Activated CD4-positive, alpha-beta memory T cell treated with anti-CD3 and anti-CD28 coated beads, Interleukin-2, amount 10 ng/mL, durations not matched to agents 7 days and 5 days (primary cell): ENCODE results near the gene DDIT4. TPM values are rescaled to one million over a fixed set of nuclear protein-coding genes. Genes with fewer than 3 reads are reported as not detected.
"Not testable (repeated sequence)": the region's sequence is repeated elsewhere in the genome, so short reads cannot be mapped to it uniquely, and the experiment has no call there.

Source experiments
- CTCF ChIA-PET: fragments of 350-600 bp; sonication (Branson Sonifier 250); formaldehyde crosslinking; loops from one replicate; lab custom pipeline; 2021; ENCODE audit warnings: antibody characterized with exemption, inconsistent platforms; lab: Charles Lee
- POLR2A ChIA-PET: fragments of 350-600 bp; sonication (Branson Sonifier 250); formaldehyde crosslinking; loops from one replicate; lab custom pipeline; 2021; ENCODE audit warnings: antibody characterized with exemption; lab: Charles Lee
- DNase-seq: peaks from one replicate; pipeline ENCODE4 v3.0.0-alpha.2; 2020
- H3K27ac Mint-ChIP-seq: one replicate; pipeline ENCODE4 v1.8.0; 2021; ENCODE audit warnings: mild to moderate bottlenecking, mixed read lengths
- H3K27me3 Mint-ChIP-seq: one replicate; pipeline ENCODE4 v1.8.0; 2021; ENCODE audit warnings: mixed read lengths
- H3K36me3 Mint-ChIP-seq: one replicate; pipeline ENCODE4 v1.8.0; 2021; ENCODE audit warnings: low read depth, mixed read lengths
- H3K4me1 Mint-ChIP-seq: one replicate; pipeline ENCODE4 v1.8.0; 2021; ENCODE audit warnings: mixed read lengths
- H3K4me3 Mint-ChIP-seq: one replicate; pipeline ENCODE4 v1.8.0; 2021; ENCODE audit warnings: mild to moderate bottlenecking, mixed read lengths
- H3K9me3 Mint-ChIP-seq: one replicate; pipeline ENCODE4 v1.8.0; 2021; ENCODE audit warnings: mixed read lengths
- total RNA-seq, 2 experiments: library from RNA; stranded (reverse); gene quantifications; one replicate each; pipeline ENCODE4 v1.2.3, GENCODE V29; 2021

DDIT4 gene
- total RNA-seq, 2 experiments from 2014 or later, result 475 to 481 TPM

DNA sequence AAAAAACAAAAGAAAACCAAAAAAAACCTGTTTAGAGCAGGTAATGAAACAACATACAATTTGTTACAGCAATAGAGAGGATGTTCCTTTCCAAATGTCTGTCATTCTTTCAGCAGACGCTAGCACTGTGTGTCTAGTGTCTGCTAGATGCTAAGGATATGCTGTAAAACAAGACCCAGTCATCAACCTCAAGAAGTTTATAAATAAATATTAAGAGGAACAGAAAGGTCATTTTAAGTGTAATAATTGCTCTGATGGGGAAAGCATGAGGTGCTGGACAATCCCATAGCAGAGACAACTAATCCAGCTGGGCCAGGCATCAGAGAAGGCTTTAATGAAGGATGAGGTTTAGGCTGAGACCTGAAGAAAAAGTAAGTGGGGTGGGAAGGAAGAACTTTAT is 34.3 kb upstream of the DDIT4 start:
- H3K4me3 Mint-ChIP-seq, result no peak overlapping the region
- no peak overlapping the region for H3K27ac Mint-ChIP-seq
- peaks cover 29% of the 10 kb centered on the region for H3K4me1 Mint-ChIP-seq
- DNase-seq, result no peak
- no peaks in the 10 kb centered on the region for H3K9me3 Mint-ChIP-seq
- ChIA-PET POLR2A (interaction anchor here (1.5 kb wide), 1 partner anchor 34 kb away, joined by 3 read pairs; the partner anchor contains the start of gene DDIT4), CTCF (interaction anchor here (1.3 to 2.0 kb wide), 2 partner anchors 10 to 35 kb away, joined by 4 to 7 read pairs; no protein-coding TSS in a partner anchor)
- no peaks in the 10 kb centered on the region for H3K27me3 Mint-ChIP-seq
- peaks cover 27% of the 10 kb centered on the region for H3K36me3 Mint-ChIP-seq

DNA sequence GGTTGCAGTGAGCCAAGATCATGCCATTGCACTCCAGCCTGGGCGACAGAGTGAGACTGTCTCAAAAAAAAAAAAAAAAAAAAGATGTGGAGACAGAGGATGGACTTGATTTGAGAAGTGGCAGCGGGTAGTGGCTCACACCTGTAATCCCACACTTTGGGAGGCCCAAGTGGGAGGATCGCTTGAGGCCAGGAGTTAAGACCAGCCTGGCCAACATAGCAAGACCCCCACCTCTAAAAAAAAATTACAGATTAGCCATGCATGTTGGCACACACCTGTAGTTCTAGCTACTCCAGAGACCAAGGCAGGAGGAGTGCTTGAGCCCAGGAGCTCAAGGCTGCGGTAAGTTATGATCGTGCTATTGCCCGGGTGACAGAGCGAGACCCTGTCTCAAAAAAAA is 33.4 kb upstream of the DDIT4 start:
- Mint-ChIP-seq H3K36me3 (peaks cover 23% of the 10 kb centered on the region), H3K9me3 (no peaks in the 10 kb centered on the region), H3K27ac (no peak overlapping the region), H3K4me3 (no peak overlapping the region), H3K27me3 (no peaks in the 10 kb centered on the region), H3K4me1 (peaks cover 39% of the 10 kb centered on the region)
- no peak for DNase-seq
- ChIA-PET CTCF (interaction anchor here (1.3 kb wide), 1 partner anchor 34 kb away, joined by 4 read pairs; no protein-coding TSS in a partner anchor), POLR2A (no interaction called here)

DNA sequence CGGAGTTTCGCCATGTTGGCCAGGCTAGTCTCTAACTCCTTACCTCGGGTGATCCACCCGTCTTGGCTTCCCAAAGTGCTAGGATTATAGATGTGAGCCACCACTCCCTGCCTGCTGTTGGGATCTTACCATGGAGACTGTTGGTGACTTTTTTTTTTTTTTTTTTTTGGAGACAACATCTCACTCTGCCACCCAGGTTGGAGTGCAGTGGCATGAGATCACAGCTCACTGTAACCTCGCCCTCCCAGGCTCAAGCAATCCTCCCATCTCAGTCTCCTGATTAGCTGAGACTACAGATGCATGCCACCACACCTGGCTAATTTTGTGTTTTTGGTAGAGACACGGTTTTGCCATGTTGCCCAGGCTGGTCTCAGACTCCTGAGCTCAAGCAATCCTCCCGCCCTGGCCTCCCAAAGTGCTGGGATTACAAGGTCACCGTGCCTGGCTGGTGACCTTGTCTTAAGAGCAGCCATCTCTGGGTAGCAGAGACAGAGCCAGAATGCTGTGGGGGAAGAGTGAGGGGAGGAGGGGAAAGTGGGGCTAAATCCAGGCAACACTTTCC is 32.0 kb upstream of the DDIT4 start:
- H3K4me3 Mint-ChIP-seq, result no peak overlapping the region
- CTCF ChIA-PET, result interaction anchor here (0.7 to 1.5 kb wide), 6 partner anchors 34 to 470 kb away, joined by 3 to 5 read pairs (median 4); no protein-coding TSS in a partner anchor
- H3K27ac Mint-ChIP-seq, result no peak overlapping the region
- no peak for DNase-seq
- H3K36me3 Mint-ChIP-seq, result peaks cover 13% of the 10 kb centered on the region
- H3K9me3 Mint-ChIP-seq, result no peaks in the 10 kb centered on the region
- no peaks in the 10 kb centered on the region for H3K27me3 Mint-ChIP-seq
- POLR2A ChIA-PET, result interaction anchor here (1.0 kb wide), 1 partner anchor 32 kb away, joined by 3 read pairs; the partner anchor contains the start of gene DDIT4
- peaks cover 50% of the 10 kb centered on the region for H3K4me1 Mint-ChIP-seq

DNA sequence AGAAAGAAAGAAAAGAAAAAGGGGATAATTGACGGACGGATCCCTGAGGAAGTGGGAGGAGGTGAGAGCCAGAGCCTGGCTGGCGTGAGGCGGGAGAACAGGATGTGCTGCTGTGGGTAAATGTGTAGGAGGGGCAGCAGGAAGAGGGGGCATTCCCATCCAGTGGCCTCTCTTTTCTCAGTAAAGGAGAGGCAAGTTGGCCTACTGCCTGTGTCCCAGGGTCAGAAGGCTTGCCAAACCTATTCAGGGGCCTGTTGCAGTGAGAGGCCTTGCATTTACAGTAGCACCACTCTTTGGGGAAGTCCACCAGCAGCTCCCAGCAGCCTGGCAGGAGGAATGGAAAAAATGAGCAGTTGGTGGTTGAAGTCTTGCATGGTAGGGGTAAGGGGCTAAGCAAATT is 31.0 kb upstream of the DDIT4 start:
- Mint-ChIP-seq H3K9me3 (no peaks in the 10 kb centered on the region), H3K4me3 (no peak overlapping the region), H3K4me1 (peaks cover 58% of the 10 kb centered on the region), H3K27ac (no peak overlapping the region), H3K27me3 (no peaks in the 10 kb centered on the region), H3K36me3 (peaks cover 9% of the 10 kb centered on the region)
- CTCF ChIA-PET, result interaction anchor here (1.3 to 1.6 kb wide), 5 partner anchors 19 to 94 kb away, joined by 3 to 4 read pairs (median 3); no protein-coding TSS in a partner anchor
- DNase-seq, result no peak
- POLR2A ChIA-PET, result interaction anchor here (1.0 kb wide), 1 partner anchor 31 kb away, joined by 3 read pairs; the partner anchor contains the start of gene DDIT4

DNA sequence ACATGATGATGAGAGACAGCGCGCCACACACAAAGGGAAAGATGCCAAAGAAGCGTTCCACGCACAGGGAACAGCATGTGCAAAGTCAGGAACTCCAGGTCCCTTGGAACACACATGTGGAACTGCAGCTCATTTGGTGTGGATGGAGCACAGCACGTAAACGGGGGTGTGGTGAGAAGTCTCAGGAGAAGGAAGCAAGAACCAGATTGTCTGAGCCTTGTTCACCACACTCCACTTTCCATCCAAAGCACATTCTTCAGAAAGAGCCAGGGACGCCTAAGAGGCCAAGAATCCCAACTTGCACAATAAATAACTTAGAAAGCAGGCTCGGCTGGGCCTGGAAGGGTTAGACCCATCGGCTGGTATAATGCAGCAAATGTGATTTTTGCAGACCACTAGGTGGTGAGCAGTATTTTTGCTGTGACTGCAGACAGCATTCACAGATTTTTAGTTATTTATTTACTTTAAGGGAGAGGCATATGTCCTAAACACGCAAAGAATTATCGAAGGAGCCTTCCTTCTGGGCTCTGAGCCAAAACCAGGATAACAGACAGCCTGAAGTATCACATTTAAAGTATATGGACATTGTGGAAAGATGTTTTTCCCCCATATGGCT is 29.8 kb upstream of the DDIT4 start:
- H3K36me3 Mint-ChIP-seq, result peaks cover 9% of the 10 kb centered on the region
- CTCF ChIA-PET, result interaction anchor here (1.3 to 1.6 kb wide), 4 partner anchors 20 to 93 kb away, joined by 3 to 4 read pairs (median 4); no protein-coding TSS in a partner anchor
- H3K27ac Mint-ChIP-seq, result no peak overlapping the region
- no peak overlapping the region for H3K4me3 Mint-ChIP-seq
- H3K9me3 Mint-ChIP-seq, result no peaks in the 10 kb centered on the region
- H3K4me1 Mint-ChIP-seq, result peaks cover 68% of the 10 kb centered on the region
- POLR2A ChIA-PET, result interaction anchor here (1.0 kb wide), 1 partner anchor 29 kb away, joined by 4 read pairs; no protein-coding TSS in a partner anchor
- no peaks in the 10 kb centered on the region for H3K27me3 Mint-ChIP-seq
- DNase-seq, result no peak

DNA sequence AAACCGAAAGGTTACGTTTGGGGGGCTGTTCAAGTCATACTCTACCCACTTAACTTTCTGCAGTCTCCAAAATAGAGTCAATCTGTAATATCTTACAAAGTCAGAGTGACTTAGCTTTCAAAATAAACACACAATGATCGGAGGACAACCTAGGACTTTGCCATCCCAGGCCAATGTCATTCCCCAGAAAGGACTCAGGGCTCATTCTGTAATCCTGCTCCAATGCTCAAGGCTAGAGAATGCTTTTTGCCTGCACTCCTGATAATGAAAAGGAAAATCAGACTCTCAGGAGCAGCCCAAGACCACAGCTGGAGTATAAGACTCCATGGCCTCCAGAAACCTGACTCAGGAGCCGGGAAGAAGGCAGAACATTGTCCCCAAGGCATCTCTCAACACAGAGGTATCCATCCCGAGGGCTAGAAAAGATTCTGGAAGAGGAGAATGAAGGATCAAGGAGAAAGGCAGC is 29.1 kb upstream of the DDIT4 start:
- Mint-ChIP-seq H3K4me1 (peaks cover 69% of the 10 kb centered on the region), H3K27ac (peak overlapping the region; percentile 24), H3K36me3 (peaks cover 7% of the 10 kb centered on the region), H3K9me3 (no peaks in the 10 kb centered on the region), H3K27me3 (no peaks in the 10 kb centered on the region), H3K4me3 (no peak overlapping the region)
- CTCF ChIA-PET, result no interaction called here
- no peak for DNase-seq
- POLR2A ChIA-PET, result interaction anchor here (1.0 to 1.1 kb wide), 2 partner anchors 29 to 30 kb away, joined by 3 to 4 read pairs; no protein-coding TSS in a partner anchor

DNA sequence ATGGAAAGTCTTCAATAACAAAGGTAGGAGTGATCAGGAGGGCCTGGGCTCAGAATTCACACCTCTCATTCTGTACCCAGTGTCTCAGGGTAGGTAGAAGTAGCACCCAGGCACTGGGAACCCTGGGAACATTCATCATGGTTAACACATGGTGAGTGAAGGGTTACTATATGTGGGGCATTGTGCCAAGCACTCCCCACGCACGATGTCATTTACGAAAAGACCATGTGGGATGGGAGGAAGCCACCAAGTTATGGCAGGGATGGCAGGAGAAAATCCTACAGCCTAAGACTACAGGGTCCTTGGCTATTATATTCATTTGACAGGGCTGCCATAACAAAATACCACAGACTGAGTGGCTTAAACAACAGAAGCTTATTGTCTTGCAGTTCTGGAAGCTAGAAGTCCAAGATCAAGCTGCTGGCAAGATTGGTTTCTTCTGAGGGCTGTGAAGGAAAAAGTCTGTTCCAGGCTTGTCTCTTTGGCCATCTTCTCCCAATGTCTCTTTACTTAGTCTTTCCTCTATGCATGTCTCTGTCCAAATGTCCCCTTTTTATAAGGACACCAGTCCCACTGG is 27.7 kb upstream of the DDIT4 start:
- no peak for DNase-seq
- H3K9me3 Mint-ChIP-seq, result no peaks in the 10 kb centered on the region
- H3K4me3 Mint-ChIP-seq, result no peak overlapping the region
- ChIA-PET POLR2A (interaction anchor here (0.8 to 4.6 kb wide), 6 partner anchors 14 to 118 kb away, joined by 3 to 90 read pairs (median 52); partner anchors contain the start of genes ANAPC16, ASCC1 and DDIT4), CTCF (interaction anchor here (1.1 to 6.5 kb wide), 4 partner anchors 14 to 91 kb away, joined by 3 to 37 read pairs (median 18); partner anchors contain the start of gene DDIT4)
- no peaks in the 10 kb centered on the region for H3K27me3 Mint-ChIP-seq
- H3K27ac Mint-ChIP-seq, result peak overlapping the region; percentile 96
- peaks cover 3% of the 10 kb centered on the region for H3K36me3 Mint-ChIP-seq
- H3K4me1 Mint-ChIP-seq, result peaks cover 77% of the 10 kb centered on the region

DNA sequence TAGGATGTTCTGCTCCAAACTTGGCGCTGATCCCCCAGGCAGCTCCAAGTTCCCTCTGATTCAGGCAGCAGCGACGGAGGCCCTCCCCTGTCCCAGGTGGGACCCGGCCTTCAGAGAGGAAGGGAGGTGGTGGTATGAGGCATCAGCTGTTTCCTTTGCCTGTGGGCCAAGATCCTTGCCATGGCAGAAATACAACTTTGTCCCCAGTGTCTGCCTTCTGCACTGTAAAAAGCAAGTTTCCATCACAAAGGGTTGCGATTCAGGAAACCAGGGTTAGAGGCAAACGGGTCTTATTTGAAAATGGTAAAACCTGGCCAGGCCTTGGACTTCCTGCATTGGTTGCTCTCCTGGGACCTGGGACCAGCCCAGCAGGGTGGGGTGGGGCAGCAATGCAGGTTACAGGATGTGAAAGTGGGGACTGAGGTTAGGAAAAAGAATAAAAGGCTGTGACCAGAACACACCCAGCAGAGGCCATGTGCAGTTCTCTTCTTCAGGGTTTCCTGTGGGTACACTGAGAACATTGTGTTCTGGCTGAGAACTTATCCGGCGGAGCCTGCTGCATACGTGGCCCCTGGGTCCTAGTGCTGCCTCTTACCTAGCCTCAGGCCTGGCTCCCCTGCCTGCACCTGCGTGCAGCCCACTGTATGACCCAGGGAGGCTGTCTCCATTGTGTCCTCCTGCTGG is 25.1 kb upstream of the DDIT4 start:
- Mint-ChIP-seq H3K4me1 (peaks cover 78% of the 10 kb centered on the region), H3K27ac (peak overlapping the region; percentile 96), H3K9me3 (no peaks in the 10 kb centered on the region), H3K27me3 (no peaks in the 10 kb centered on the region), H3K4me3 (peak overlapping the region; percentile 73), H3K36me3 (peaks cover 3% of the 10 kb centered on the region)
- DNase-seq, result peak; percentile 86
- ChIA-PET POLR2A (interaction anchor here (0.7 to 4.9 kb wide), 29 partner anchors 11 to 161 kb away, joined by 3 to 90 read pairs (median 7); partner anchors contain the start of genes ANAPC16, ASCC1 and DDIT4), CTCF (interaction anchor here (0.7 to 6.5 kb wide), 14 partner anchors 12 to 200 kb away, joined by 3 to 37 read pairs (median 7); partner anchors contain the start of genes ANAPC16, ASCC1 and DDIT4)

DNA sequence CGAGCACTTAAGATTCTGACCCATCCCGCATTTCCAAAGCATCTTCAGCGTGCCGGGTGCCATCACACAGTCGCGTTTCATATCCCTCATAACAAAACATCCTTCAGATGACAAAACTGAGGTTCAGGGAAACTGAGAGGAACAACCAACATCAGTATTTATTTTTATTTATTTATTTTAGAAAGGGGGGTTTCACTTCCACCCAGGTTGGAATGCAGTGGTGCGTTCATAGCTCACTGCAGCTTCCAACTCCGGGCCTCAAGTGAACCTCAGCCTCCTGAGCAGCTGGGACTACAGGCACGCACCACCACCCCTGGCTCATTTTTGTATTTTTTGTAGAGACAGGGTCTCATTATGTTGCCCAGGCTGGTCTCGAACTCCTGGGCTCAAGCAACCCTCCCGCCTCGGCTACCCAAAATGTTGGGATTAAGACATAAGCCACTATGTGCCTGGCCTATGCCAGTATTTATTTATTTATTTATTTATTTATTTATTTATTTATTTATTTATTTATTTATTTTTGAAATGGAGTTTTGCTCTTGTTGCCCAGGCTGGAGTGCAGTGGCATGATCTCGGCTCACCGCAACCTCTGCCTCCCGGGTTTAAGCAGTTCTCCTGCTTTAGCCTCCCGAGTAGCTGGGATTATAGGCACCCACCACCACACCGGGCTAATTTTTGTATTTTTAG is 24.4 kb upstream of the DDIT4 start:
- H3K4me3 Mint-ChIP-seq, result peak overlapping the region; percentile 73

DNA sequence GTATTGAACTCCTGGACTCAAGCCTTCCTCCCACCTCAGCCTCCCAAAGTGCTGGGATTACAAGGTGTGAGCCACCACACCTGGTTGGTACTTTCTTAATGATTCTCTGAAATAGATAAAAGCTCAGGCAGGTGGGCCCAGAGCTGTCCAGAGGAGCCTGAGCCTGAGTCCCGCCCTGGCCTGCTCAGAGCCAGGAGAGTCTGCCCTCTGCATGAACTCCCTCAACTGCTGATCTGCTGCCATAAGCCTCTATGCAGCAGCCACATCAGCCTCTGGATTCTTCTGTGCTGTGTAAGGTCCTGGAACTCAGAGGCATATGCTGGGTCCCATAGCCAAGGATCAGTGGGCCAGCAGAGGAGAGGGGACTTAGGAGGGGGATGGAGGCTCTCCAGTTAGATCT is 23.1 kb upstream of the DDIT4 start:
- Mint-ChIP-seq H3K36me3 (peaks cover 3% of the 10 kb centered on the region), H3K4me3 (no peak overlapping the region)
- POLR2A ChIA-PET, result interaction anchor here (4.5 to 4.9 kb wide), 2 partner anchors 23 to 70 kb away, joined by 46 to 58 read pairs; partner anchors contain the start of gene DDIT4

More for the DNA sequence above, 24.4 kb upstream of the DDIT4 start:
- not testable (repeated sequence) for H3K27me3 Mint-ChIP-seq, H3K36me3 Mint-ChIP-seq, H3K9me3 Mint-ChIP-seq, DNase-seq
- H3K27ac Mint-ChIP-seq, result peak overlapping the region; percentile 96
- ChIA-PET POLR2A (interaction anchor here (0.7 to 4.9 kb wide), 8 partner anchors 11 to 85 kb away, joined by 3 to 90 read pairs (median 46); partner anchors contain the start of genes ANAPC16, ASCC1 and DDIT4), CTCF (interaction anchor here (3.3 to 6.5 kb wide), 3 partner anchors 11 to 78 kb away, joined by 13 to 37 read pairs (median 33); partner anchors contain the start of gene DDIT4)
- peaks cover 77% of the 10 kb centered on the region for H3K4me1 Mint-ChIP-seq

DNA sequence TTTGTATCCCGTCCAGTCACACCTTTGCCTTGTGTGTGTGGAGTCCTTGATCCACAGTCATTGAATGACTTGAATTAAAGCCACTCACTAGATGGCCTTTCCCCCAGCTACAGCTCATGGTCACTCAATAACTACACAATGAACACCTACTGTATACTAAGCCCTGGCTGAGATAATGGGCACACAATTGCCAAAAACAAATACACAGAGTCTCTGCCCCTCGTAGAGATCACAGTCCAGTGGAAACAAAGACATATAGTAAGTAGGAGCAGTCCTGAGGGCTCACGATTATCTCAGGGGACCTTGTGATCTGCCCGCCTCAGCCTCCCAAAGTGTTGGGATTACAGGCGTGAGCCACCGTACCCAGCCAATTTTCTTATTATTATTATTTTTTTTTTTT is 22.1 kb upstream of the DDIT4 start:
- Mint-ChIP-seq H3K4me1 (peaks cover 74% of the 10 kb centered on the region), H3K27me3 (no peaks in the 10 kb centered on the region), H3K36me3 (peaks cover 3% of the 10 kb centered on the region), H3K9me3 (no peaks in the 10 kb centered on the region), H3K27ac (no peak overlapping the region), H3K4me3 (no peak overlapping the region)
- POLR2A ChIA-PET, result interaction anchor here (1.5 to 4.9 kb wide), 2 partner anchors 9 to 69 kb away, joined by 5 to 46 read pairs; no protein-coding TSS in a partner anchor
- CTCF ChIA-PET, result interaction anchor here (6.5 kb wide), 1 partner anchor 9 kb away, joined by 37 read pairs; no protein-coding TSS in a partner anchor
- no peak for DNase-seq

More for the DNA sequence above, 23.1 kb upstream of the DDIT4 start:
- CTCF ChIA-PET, result interaction anchor here (6.5 kb wide), 1 partner anchor 10 kb away, joined by 37 read pairs; no protein-coding TSS in a partner anchor
- Mint-ChIP-seq H3K27me3 (no peaks in the 10 kb centered on the region), H3K9me3 (no peaks in the 10 kb centered on the region), H3K4me1 (peaks cover 76% of the 10 kb centered on the region), H3K27ac (peak overlapping the region; percentile 73)
- no peak for DNase-seq
